K562 (cell line): ENCODE data around the gene PHYKPL. TPM values are rescaled to one million over a fixed set of nuclear protein-coding genes. Genes with fewer than 3 reads are reported as not detected.

Experiments
- CCAR2 ChIP-seq: fragments of 200-400 bp; formaldehyde crosslinking; IDR thresholded peaks from 2 replicates; pipeline ENCODE4 v1.6.1; 2017; ENCODE audit warnings: mild to moderate bottlenecking, low read depth, low read length
- FOXJ2 ChIP-seq: fragments of 200-800 bp; sonication (Bioruptor generic); IDR thresholded peaks from 2 replicates; pipeline ENCODE4 v1.6.1; 2016; ENCODE audit warnings: missing genetic modification characterization, missing compliant biosample characterization
- HDAC8 ChIP-seq: fragments of 450-650 bp; IDR thresholded peaks from 2 replicates; pipeline ENCODE4 v1.6.1; 2016; ENCODE audit warnings: mild to moderate bottlenecking, missing genetic modification characterization, moderate library complexity, missing compliant biosample characterization
- MED1 ChIP-seq: sonication (generic); formaldehyde crosslinking; IDR thresholded peaks from 2 replicates; pipeline ENCODE4 v1.8.1; 2023; ENCODE audit warnings: missing genetic modification reagents, borderline replicate concordance
- PHB ChIP-seq: fragments of 250-450 bp; sonication (Bioruptor Pico); IDR thresholded peaks from 2 replicates; pipeline ENCODE4 v1.5.0; 2021
- PURB ChIP-seq: sonication (generic); formaldehyde crosslinking; IDR thresholded peaks from 2 replicates; pipeline ENCODE4 v1.9.0; 2021; ENCODE audit warnings: low read depth, mild to moderate bottlenecking, missing genetic modification reagents
- RREB1 ChIP-seq: fragments of 250-450 bp; sonication (Bioruptor Pico); IDR thresholded peaks from 2 replicates; pipeline ENCODE4 v1.4.0; 2020
- SRF ChIP-seq, 2 experiments: fragments of 250-450, 450-650 bp in 1 of 2; sonication (Bioruptor Pico) in 1 of 2; sonication (generic) in 1 of 2; formaldehyde crosslinking; IDR thresholded peaks; 2 replicates each; pipeline versions ENCODE4 v1.5.0 to v1.5.1; 2020 to 2022; ENCODE audit warnings: mild to moderate bottlenecking in 1 of 2, missing genetic modification reagents in 1 of 2
- TAF15 ChIP-seq: fragments of 200-400 bp; formaldehyde crosslinking; IDR thresholded peaks from 2 replicates; pipeline ENCODE4 v1.6.1; 2017; ENCODE audit warnings: mild to moderate bottlenecking, low read depth, low read length, moderate library complexity
- TFAP4 ChIP-seq: sonication (generic); formaldehyde crosslinking; IDR thresholded peaks from 2 replicates; pipeline ENCODE4 v1.8.0; 2022; ENCODE audit warnings: missing genetic modification reagents, mild to moderate bottlenecking, moderate library complexity, borderline replicate concordance
- TFE3 ChIP-seq: fragments of 450-650 bp; formaldehyde crosslinking; IDR thresholded peaks from 2 replicates; pipeline ENCODE4 v1.4.0; 2020; ENCODE audit warnings: mild to moderate bottlenecking, mixed read lengths
- THRB ChIP-seq: fragments of 450-650 bp; formaldehyde crosslinking; conservative IDR thresholded peaks from 2 replicates; pipeline ENCODE4 v1.4.0; 2022; ENCODE audit warnings: mild to moderate bottlenecking, missing genetic modification characterization
- ZNF146 ChIP-seq: IDR thresholded peaks from one replicate; pipeline ENCODE4 v1.6.1; 2018; ENCODE audit warnings: missing compliant biosample characterization; ENCODE audit not compliant: unreplicated experiment
- ZNF239 ChIP-seq: fragments of 250-450 bp; sonication (Bioruptor Pico); IDR thresholded peaks from 2 replicates; pipeline ENCODE4 v1.4.0; 2020; ENCODE audit warnings: mild to moderate bottlenecking
- ZNF384 ChIP-seq: IDR thresholded peaks from 2 replicates; pipeline ENCODE4 v1.6.1; 2012; ENCODE audit warnings: low read depth, low read length, improper control_type of control experiment
- ZNF431 ChIP-seq: sonication (generic); formaldehyde crosslinking; IDR thresholded peaks from 2 replicates; pipeline ENCODE4 v1.8.0; 2022; ENCODE audit warnings: mild to moderate bottlenecking, missing genetic modification reagents
- ZNF512 ChIP-seq: IDR thresholded peaks from 2 replicates; pipeline ENCODE4 v1.6.1; 2016; ENCODE audit warnings: missing genetic modification characterization, missing compliant biosample characterization
- ZNF830 ChIP-seq: fragments of 250-450 bp; sonication (Bioruptor Pico); IDR thresholded peaks from 2 replicates; pipeline ENCODE4 v1.5.0; 2021; ENCODE audit warnings: mild to moderate bottlenecking
- polyA plus RNA-seq, 8 experiments: library from polyadenylated mRNA; depleted of rRNA in 4 of 8; stranded (reverse) in 5 of 8; unstranded in 3 of 8; fragments of >200 nt; fragmentation: Nextera tagmentation in 2 of 8; fragmentation: Illumina TruSeq in 1 of 8; extraction: Ambion mirVana in 2 of 8; extraction: Trizol in 1 of 8; gene quantifications; 2 replicates each; pipeline versions ENCODE4 v1.2.1 to v1.2.3, GENCODE V29; 2011 to 2014; ENCODE audit warnings: inconsistent platforms in 1 of 8, missing spikeins in 1 of 8
- total RNA-seq, 7 experiments: library from RNA; depleted of rRNA in 6 of 7; stranded (reverse); fragments of >200 nt in 6 of 7; fragmentation: Illumina TruSeq in 2 of 7; extraction: Trizol in 2 of 7; gene quantifications; 2 replicates each; pipeline versions ENCODE4 v1.2.1 to v1.2.3, GENCODE V29; 2011 to 2021; ENCODE audit warnings: low replicate concordance in 1 of 7

The PHYKPL gene
- total and polyA plus RNA-seq, 9 of the 15 experiments (the other 6 are each of a cell fraction or from before 2014, with no cell fraction given): 4.7 to 34.7 (median 18.6) TPM

- no peak for TF ChIP-seq ZNF384
- TF ChIP-seq TAF15: no peak
- TF ChIP-seq RREB1: no peak
- TF ChIP-seq TFE3 (CRISPR knock-in tag): peak; percentile 60
- no peak for TF ChIP-seq PURB (CRISPR knock-in tag)
- TF ChIP-seq PHB (CRISPR knock-in tag): no peak
- no peak for TF ChIP-seq HDAC8 (tag)
- peak; percentile 41; the same call in 1 of the 2 replicates for TF ChIP-seq TFAP4 (CRISPR knock-in tag)
- no peak for TF ChIP-seq ZNF431
- no peak for TF ChIP-seq THRB (CRISPR knock-in tag)
- TF ChIP-seq SRF (CRISPR knock-in tag; IDR thresholded peaks at IDR 0.05): peak in 1 of 2 experiments; percentile 89; a peak in 2 of 4 replicates
- TF ChIP-seq ZNF146 (CRISPR knock-in tag): no peak
- TF ChIP-seq ZNF512 (tag): no peak
- TF ChIP-seq ZNF239 (CRISPR knock-in tag): no peak
- TF ChIP-seq CCAR2: no peak
- peak; percentile 58; the same call in 1 of the 2 replicates for TF ChIP-seq FOXJ2 (tag)
- no peak for TF ChIP-seq ZNF830 (CRISPR knock-in tag)
- no peak for TF ChIP-seq MED1
Measured at GRCh38 chr5:178236679-178237078, 4.1 kb upstream of the PHYKPL start (continued).
